ENCODE results near the gene KRT72.
"Not testable (repeated sequence)": the region's sequence is repeated elsewhere in the genome, so short reads cannot be mapped to it uniquely, and the experiment has no call there.

The KRT72 gene

DNA sequence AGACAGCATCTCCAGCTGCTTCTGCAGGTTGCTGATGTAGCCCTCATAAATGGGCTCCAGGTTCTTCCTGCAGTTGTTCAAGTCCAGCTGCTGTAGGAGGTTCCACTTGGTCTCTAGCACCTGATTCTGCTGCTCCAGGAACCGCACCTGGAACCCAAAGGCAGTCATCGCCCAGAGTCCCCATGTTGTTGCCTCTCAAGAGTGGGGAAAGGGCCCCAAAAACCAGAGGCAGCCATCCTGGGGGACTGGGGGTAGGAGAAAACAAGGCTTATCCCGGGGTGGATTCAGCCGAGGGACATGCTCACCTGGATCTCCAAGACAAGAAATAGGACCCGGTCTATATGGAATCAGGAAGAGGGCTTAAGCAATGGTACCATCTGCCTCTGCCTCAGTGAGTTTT, 2.3 kb downstream of the KRT72 start:
- H4K91ac ChIP-seq (ENCODE audit: low read depth, low read length): no peak overlapping the region
- whole genome bisulfite sequencing (ENCODE audit: extremely low coverage, insufficient coverage, insufficient read length): no CpG with 5 or more reads among the region's 5 CpGs
- no peak overlapping the region for H2AK5ac ChIP-seq (ENCODE audit: low read length)

DNA sequence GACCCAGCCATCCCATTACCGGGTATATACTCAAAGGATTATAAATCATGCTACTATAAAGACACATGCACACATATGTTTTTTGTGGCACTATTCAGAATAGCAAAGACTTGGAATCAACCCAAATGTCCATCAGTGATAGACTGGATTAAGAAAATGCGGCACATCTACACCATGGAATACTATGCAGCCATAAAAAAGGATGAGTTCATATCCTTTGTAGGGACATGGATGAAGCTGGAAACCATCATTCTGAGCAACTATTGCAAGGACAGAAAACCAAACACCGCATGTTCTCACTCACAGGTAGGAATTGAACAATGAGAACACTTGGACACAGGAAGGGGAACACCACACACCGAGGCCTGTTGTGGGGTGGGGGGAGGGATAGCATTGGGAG, 7.0 kb downstream of the KRT72 start:
- H2BK120ac ChIP-seq (ENCODE audit: insufficient read depth, low read length, poor library complexity); H3K4me2 ChIP-seq (ENCODE audit: low read length); H3K14ac ChIP-seq (ENCODE audit: low read length); H3K4me3 ChIP-seq (ENCODE audit: low read depth, low read length); H3K4ac ChIP-seq (ENCODE audit: low read depth, low read length); H3K9ac ChIP-seq (ENCODE audit: low read length); H2AK5ac ChIP-seq (ENCODE audit: low read length); H3K27me3 ChIP-seq (ENCODE audit: insufficient read depth, low read length); H2BK5ac ChIP-seq (ENCODE audit: low read depth, low read length, poor library complexity); H4K12ac ChIP-seq (ENCODE audit: low read depth, low read length); H3K4me1 ChIP-seq (ENCODE audit: control insufficient read depth in 1 of 2, insufficient read depth in 2 of 2, low read length in 2 of 2); H3K23ac ChIP-seq (ENCODE audit: low read length); H4K8ac ChIP-seq (ENCODE audit: low read depth, low read length); H3K27ac ChIP-seq (ENCODE audit: low read depth, low read length); DNase-seq; H3K79me1 ChIP-seq (ENCODE audit: low read length); H2AFZ ChIP-seq (ENCODE audit: insufficient read depth, low read length, poor library complexity); H3K18ac ChIP-seq (ENCODE audit: low read length); H3K36me3 ChIP-seq (ENCODE audit: control insufficient read depth in 1 of 2, insufficient read depth in 2 of 2, low read length in 2 of 2); H2BK12ac ChIP-seq (ENCODE audit: low read length); H4K91ac ChIP-seq (ENCODE audit: low read depth, low read length); H3K9me3 ChIP-seq (ENCODE audit: insufficient read depth, low read depth, low read length); H3K79me2 ChIP-seq (ENCODE audit: control insufficient read depth, insufficient read depth, low read length, poor library complexity): not testable (repeated sequence)
- no CpG with 5 or more reads among the region's 4 CpGs for WGBS (ENCODE audit: extremely low coverage, insufficient coverage, insufficient read length)

More for the DNA sequence above, 2.3 kb downstream of the KRT72 start:
- no peak overlapping the region for H2AFZ ChIP-seq (ENCODE audit: insufficient read depth, low read length, poor library complexity)
- H3K27ac ChIP-seq (ENCODE audit: low read depth, low read length): no peak overlapping the region
- no peak overlapping the region for H3K4me3 ChIP-seq (ENCODE audit: low read depth, low read length)
- H3K9me3 ChIP-seq (ENCODE audit: insufficient read depth, low read depth, low read length): peaks cover 2% of the 10 kb centered on the region
- H3K79me1 ChIP-seq (ENCODE audit: low read length): no peaks in the 10 kb centered on the region
- no peak overlapping the region for H3K14ac ChIP-seq (ENCODE audit: low read length)
- H3K18ac ChIP-seq (ENCODE audit: low read length): no peak overlapping the region
- no peak overlapping the region for H2BK120ac ChIP-seq (ENCODE audit: insufficient read depth, low read length, poor library complexity)
- H3K23ac ChIP-seq (ENCODE audit: low read length): no peak overlapping the region
- no peak overlapping the region for H4K8ac ChIP-seq (ENCODE audit: low read depth, low read length)
- H3K9ac ChIP-seq (ENCODE audit: low read length): no peak overlapping the region
- H3K4me2 ChIP-seq (ENCODE audit: low read length): no peak overlapping the region
- no peaks in the 10 kb centered on the region for H3K79me2 ChIP-seq (ENCODE audit: control insufficient read depth, insufficient read depth, low read length, poor library complexity)
- H4K12ac ChIP-seq (ENCODE audit: low read depth, low read length): no peak overlapping the region
- no peak overlapping the region for H2BK5ac ChIP-seq (ENCODE audit: low read depth, low read length, poor library complexity)
- no peaks in the 10 kb centered on the region for H3K4me1 ChIP-seq (ENCODE audit: control insufficient read depth in 1 of 2, insufficient read depth in 2 of 2, low read length in 2 of 2)
- H3K4ac ChIP-seq (ENCODE audit: low read depth, low read length): no peak overlapping the region
- no peaks in the 10 kb centered on the region for H3K27me3 ChIP-seq (ENCODE audit: insufficient read depth, low read length)
- H2BK12ac ChIP-seq (ENCODE audit: low read length): no peak overlapping the region
- no peaks in the 10 kb centered on the region for H3K36me3 ChIP-seq (ENCODE audit: control insufficient read depth in 1 of 2, insufficient read depth in 2 of 2, low read length in 2 of 2)
- no peak for DNase-seq

DNA sequence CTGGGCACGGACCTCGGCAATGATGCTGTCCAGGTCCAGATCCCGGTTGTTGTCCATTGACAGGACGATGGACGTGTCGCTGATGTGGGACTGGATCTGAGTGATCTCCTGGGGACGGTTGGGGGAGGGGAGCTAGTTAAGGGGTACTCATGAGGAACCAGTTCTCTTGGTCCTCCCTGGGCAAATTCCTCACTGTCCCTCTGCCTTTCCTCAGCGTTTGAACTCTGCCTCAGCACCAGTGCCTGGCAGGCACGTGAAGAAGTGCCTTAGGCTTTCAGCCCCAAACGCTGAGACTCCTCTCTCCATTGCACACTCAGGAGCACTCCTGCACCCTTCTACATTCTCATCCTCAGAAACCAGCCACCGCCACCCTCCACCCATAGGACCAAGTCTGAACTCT, 9.7 kb downstream of the KRT72 start:
- Histone ChIP-seq H2BK12ac (ENCODE audit: low read length) (no peak overlapping the region), H3K27me3 (ENCODE audit: insufficient read depth, low read length) (no peaks in the 10 kb centered on the region), H3K4ac (ENCODE audit: low read depth, low read length) (no peak overlapping the region), H3K79me1 (ENCODE audit: low read length) (no peaks in the 10 kb centered on the region), H3K9ac (ENCODE audit: low read length) (no peak overlapping the region), H4K91ac (ENCODE audit: low read depth, low read length) (no peak overlapping the region), H3K36me3 (ENCODE audit: control insufficient read depth in 1 of 2, insufficient read depth in 2 of 2, low read length in 2 of 2) (no peaks in the 10 kb centered on the region), H3K14ac (ENCODE audit: low read length) (no peak overlapping the region), H2AFZ (ENCODE audit: insufficient read depth, low read length, poor library complexity) (no peak overlapping the region), H3K4me2 (ENCODE audit: low read length) (no peak overlapping the region), H3K23ac (ENCODE audit: low read length) (no peak overlapping the region), H4K12ac (ENCODE audit: low read depth, low read length) (no peak overlapping the region), H3K9me3 (ENCODE audit: insufficient read depth, low read depth, low read length) (peaks cover 8% of the 10 kb centered on the region), H3K4me1 (ENCODE audit: control insufficient read depth in 1 of 2, insufficient read depth in 2 of 2, low read length in 2 of 2) (no peaks in the 10 kb centered on the region), H2BK5ac (ENCODE audit: low read depth, low read length, poor library complexity) (no peak overlapping the region), H3K79me2 (ENCODE audit: control insufficient read depth, insufficient read depth, low read length, poor library complexity) (no peaks in the 10 kb centered on the region), H3K4me3 (ENCODE audit: low read depth, low read length) (no peak overlapping the region), H4K8ac (ENCODE audit: low read depth, low read length) (no peak overlapping the region), H3K18ac (ENCODE audit: low read length) (no peak overlapping the region), H3K27ac (ENCODE audit: low read depth, low read length) (no peak overlapping the region), H2AK5ac (ENCODE audit: low read length) (no peak overlapping the region), H2BK120ac (ENCODE audit: insufficient read depth, low read length, poor library complexity) (no peak overlapping the region)
- WGBS (ENCODE audit: extremely low coverage, insufficient coverage, insufficient read length): no CpG with 5 or more reads among the region's 11 CpGs
- DNase-seq: no peak

DNA sequence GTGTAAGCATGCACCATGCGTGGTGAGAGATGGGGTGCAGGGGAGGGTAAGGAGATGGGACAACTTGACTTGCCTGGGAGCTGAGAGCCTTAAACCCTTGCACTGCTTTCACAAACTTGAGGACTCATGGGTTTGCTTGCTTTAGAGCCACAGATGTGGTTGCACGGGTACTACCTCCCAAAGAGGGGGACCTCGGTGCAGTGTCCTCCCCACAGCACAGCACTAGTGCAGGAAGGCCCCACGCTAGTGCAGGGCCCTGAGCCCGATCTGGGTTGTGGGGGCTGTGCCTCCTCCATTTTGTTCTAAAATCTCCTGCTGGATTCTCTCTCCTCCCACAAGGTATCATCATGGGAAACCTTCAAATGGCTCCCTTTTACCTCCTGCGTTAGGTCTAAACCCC, 11.2 kb downstream of the KRT72 start:
- no peak overlapping the region for H3K9ac ChIP-seq (ENCODE audit: low read length)
- H4K91ac ChIP-seq (ENCODE audit: low read depth, low read length): no peak overlapping the region
- no peaks in the 10 kb centered on the region for H3K79me2 ChIP-seq (ENCODE audit: control insufficient read depth, insufficient read depth, low read length, poor library complexity)
- H3K4me1 ChIP-seq (ENCODE audit: control insufficient read depth in 1 of 2, insufficient read depth in 2 of 2, low read length in 2 of 2): no peaks in the 10 kb centered on the region
- no peaks in the 10 kb centered on the region for H3K36me3 ChIP-seq (ENCODE audit: control insufficient read depth in 1 of 2, insufficient read depth in 2 of 2, low read length in 2 of 2)
- H3K27ac ChIP-seq (ENCODE audit: low read depth, low read length): no peak overlapping the region
- H3K4me3 ChIP-seq (ENCODE audit: low read depth, low read length): no peak overlapping the region
- WGBS (ENCODE audit: extremely low coverage, insufficient coverage, insufficient read length): no CpG with 5 or more reads among the region's 6 CpGs
- H2BK5ac ChIP-seq (ENCODE audit: low read depth, low read length, poor library complexity): no peak overlapping the region
- no peak overlapping the region for H3K23ac ChIP-seq (ENCODE audit: low read length)
- no peak overlapping the region for H4K12ac ChIP-seq (ENCODE audit: low read depth, low read length)
- no peak overlapping the region for H3K4me2 ChIP-seq (ENCODE audit: low read length)
- H3K14ac ChIP-seq (ENCODE audit: low read length): no peak overlapping the region
- no peaks in the 10 kb centered on the region for H3K79me1 ChIP-seq (ENCODE audit: low read length)
- no peak overlapping the region for H3K18ac ChIP-seq (ENCODE audit: low read length)
- no peak for DNase-seq
- no peak overlapping the region for H2BK120ac ChIP-seq (ENCODE audit: insufficient read depth, low read length, poor library complexity)
- no peak overlapping the region for H4K8ac ChIP-seq (ENCODE audit: low read depth, low read length)
- H3K27me3 ChIP-seq (ENCODE audit: insufficient read depth, low read length): no peaks in the 10 kb centered on the region
- peaks cover 8% of the 10 kb centered on the region for H3K9me3 ChIP-seq (ENCODE audit: insufficient read depth, low read depth, low read length)
- no peak overlapping the region for H2BK12ac ChIP-seq (ENCODE audit: low read length)
- H2AFZ ChIP-seq (ENCODE audit: insufficient read depth, low read length, poor library complexity): no peak overlapping the region
- no peak overlapping the region for H3K4ac ChIP-seq (ENCODE audit: low read depth, low read length)
- no peak overlapping the region for H2AK5ac ChIP-seq (ENCODE audit: low read length)
